Ectodermal cell (in vitro differentiated cells): ENCODE measurements around the gene PPP1R26. TPM values are rescaled to one million over a fixed set of nuclear protein-coding genes. Genes with fewer than 3 reads are reported as not detected.
"Not testable (repeated sequence)": the region's sequence is repeated elsewhere in the genome, so short reads cannot be mapped to it uniquely, and the experiment has no call there.

Experiments
- H3K27ac ChIP-seq: 2 replicates; pipeline ENCODE4 v1.7.0; 2013; ENCODE audit warnings: mild to moderate bottlenecking, low read depth, low read length; ENCODE audit not compliant: insufficient read depth, poor library complexity, severe bottlenecking
- H3K27me3 ChIP-seq: 2 replicates; pipeline ENCODE4 v1.7.0; 2013; ENCODE audit warnings: mild to moderate bottlenecking, low read length; ENCODE audit not compliant: insufficient read depth, control insufficient read depth, poor library complexity, severe bottlenecking
- H3K36me3 ChIP-seq: one replicate; pipeline ENCODE4 v1.7.0; 2013; ENCODE audit warnings: low read length; ENCODE audit not compliant: control insufficient read depth, insufficient read depth
- H3K4me1 ChIP-seq: one replicate; pipeline ENCODE4 v1.7.0; 2013; ENCODE audit warnings: low read length; ENCODE audit not compliant: control insufficient read depth, insufficient read depth
- H3K4me3 ChIP-seq: 2 replicates; pipeline ENCODE4 v1.7.0; 2013; ENCODE audit warnings: low read depth, low read length, control low read depth; ENCODE audit not compliant: insufficient read depth
- H3K9me3 ChIP-seq: 2 replicates; pipeline ENCODE4 v1.7.0; 2013; ENCODE audit warnings: mild to moderate bottlenecking, low read length, moderate library complexity; ENCODE audit not compliant: control insufficient read depth
- WGBS, 2 experiments: methylation state at CpG; one replicate each; pipeline ENCODE4 v1.1.7; 2013; ENCODE audit warnings: missing lambda C conversion rate in 2 of 2; 5-methylcytosine and 5-hydroxymethylcytosine counted together
- polyA plus RNA-seq, 4 experiments: library from polyadenylated mRNA; stranded (reverse); fragments of 50-300 nt; gene quantifications; one replicate each; pipeline ENCODE4 v1.2.3, GENCODE V29; 2013

The PPP1R26 gene, protein sequence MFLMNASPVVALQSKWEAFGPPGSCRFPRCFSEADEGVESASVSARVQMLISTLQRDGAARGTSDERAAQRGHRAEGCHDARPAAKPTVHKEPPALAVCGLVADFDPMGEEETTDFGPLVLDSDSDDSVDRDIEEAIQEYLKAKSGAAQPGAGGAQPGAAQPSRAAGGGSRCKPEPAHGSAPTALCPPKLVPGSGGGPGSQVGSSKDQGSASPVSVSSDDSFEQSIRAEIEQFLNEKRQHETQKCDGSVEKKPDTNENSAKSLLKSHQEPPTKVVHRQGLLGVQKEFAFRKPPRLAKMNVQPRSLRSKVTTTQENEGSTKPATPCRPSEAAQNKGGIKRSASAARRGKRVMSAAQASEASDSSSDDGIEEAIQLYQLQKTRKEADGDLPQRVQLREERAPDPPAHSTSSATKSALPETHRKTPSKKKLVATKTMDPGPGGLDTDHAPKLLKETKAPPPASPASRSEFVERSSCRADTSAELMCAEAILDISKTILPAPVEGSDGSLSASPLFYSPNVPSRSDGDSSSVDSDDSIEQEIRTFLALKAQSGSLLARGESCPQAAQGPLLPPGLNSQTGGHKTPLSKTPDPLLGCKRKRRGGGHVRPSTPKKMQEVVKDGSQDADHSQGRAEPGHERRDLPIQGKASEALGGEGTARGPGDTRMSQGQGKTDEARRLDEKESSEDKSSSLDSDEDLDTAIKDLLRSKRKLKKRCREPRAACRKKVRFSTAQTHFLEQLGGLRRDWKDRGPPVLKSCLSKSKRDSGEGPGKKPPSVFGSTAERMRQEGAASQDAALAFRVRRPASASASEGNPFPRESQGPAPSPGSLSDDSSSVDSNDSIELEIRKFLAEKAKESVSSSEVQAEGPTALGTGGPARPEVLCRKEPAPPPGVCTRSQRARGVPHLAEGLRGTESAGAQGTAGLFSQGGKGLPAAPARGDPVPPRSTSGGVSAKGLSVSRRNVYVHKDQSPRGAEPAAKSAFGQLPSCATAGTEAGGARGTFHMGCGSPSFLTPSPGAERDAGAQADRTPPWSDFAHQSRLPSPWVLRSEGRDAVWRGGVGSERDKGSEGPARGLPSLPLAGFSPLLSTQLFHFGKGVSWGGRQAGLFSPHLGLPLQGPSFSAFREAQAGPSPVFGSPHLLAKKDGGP (N-terminal part only)
- 28.1 TPM for polyA plus RNA-seq (2013, experiment 1 of 4)
- polyA plus RNA-seq (2013, experiment 2 of 4) = 30.6 TPM
- 24.7 TPM for polyA plus RNA-seq (2013, experiment 3 of 4)
- polyA plus RNA-seq (2013, experiment 4 of 4) = 26.5 TPM

GRCh38 chr9:135479469-135480052, at the start of gene PPP1R26:
Gene PPP1R26 (plus strand): TSS chr9:135479782. CDS start chr9:135484511, 4,729 bp downstream.
- 1% methylated on average over 97 to 103 of the region's 103 CpGs for WGBS, 2 experiments
- no peak within 1 kb of the TSS for H3K27ac ChIP-seq
- H3K9me3 ChIP-seq = no peaks in the 10 kb centered on the region
- H3K36me3 ChIP-seq = peaks cover 8% of the 10 kb centered on the region
- peak within 1 kb of the TSS; percentile 75 for H3K4me3 ChIP-seq
- H3K4me1 ChIP-seq = peaks cover 8% of the 10 kb centered on the region
- H3K27me3 ChIP-seq = no peaks in the 10 kb centered on the region

GRCh38 chr9:135437259-135437658, 42.3 kb upstream of the PPP1R26 start:
- 92% methylated on average over 2 of the region's 4 CpGs; no CpG with 5 or more reads in 1 of the 2 experiments for WGBS, 2 experiments
- Histone ChIP-seq H3K9me3 (no peaks in the 10 kb centered on the region), H3K4me3 (no peak overlapping the region), H3K27me3 (no peaks in the 10 kb centered on the region), H3K4me1 (no peaks in the 10 kb centered on the region), H3K36me3 (no peaks in the 10 kb centered on the region), H3K27ac (no peak overlapping the region)

GRCh38 chr9:135437696-135438095, 41.9 kb upstream of the PPP1R26 start:
- not testable (repeated sequence) for H3K36me3 ChIP-seq, H3K4me3 ChIP-seq, H3K4me1 ChIP-seq, H3K9me3 ChIP-seq, H3K27me3 ChIP-seq, H3K27ac ChIP-seq
- 93% methylated on average over 11 of the region's 11 CpGs for WGBS, 2 experiments

DNA sequence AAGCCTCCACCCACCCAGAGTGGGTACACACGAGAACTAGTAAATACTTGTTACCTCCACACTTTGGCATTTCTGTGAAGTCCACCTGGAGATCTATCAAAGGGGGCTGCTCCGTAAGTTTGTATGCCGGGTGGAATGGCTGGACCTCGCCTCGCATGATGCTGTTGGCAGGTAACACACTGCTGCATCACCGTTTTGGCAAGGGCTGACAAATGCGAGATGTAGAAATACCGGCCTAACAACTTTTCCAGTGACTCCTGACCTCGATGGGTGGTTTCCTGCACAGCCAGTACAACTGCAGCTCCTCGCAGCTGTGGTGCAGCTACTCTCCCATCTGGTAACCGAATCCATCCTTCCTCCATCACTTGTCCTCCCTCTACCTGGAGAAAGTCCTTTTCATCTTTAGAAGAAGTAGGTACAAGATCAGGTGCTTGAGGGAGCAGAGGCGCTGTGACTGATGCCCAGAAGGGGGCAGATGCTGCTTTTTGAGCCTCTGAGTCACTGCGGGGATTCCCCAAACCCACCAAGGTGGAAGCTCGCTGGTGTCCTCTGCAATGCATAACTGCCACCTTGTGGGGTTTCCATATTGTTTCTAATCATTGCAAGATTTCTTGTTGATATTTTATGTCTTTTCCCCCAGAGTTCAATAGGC, 40.9 kb upstream of the PPP1R26 start:
- 80 to 84% methylated on average over 14 of the region's 14 CpGs for WGBS, 2 experiments
- not testable (repeated sequence) for H3K9me3 ChIP-seq, H3K27me3 ChIP-seq, H3K36me3 ChIP-seq, H3K27ac ChIP-seq, H3K4me1 ChIP-seq, H3K4me3 ChIP-seq

DNA sequence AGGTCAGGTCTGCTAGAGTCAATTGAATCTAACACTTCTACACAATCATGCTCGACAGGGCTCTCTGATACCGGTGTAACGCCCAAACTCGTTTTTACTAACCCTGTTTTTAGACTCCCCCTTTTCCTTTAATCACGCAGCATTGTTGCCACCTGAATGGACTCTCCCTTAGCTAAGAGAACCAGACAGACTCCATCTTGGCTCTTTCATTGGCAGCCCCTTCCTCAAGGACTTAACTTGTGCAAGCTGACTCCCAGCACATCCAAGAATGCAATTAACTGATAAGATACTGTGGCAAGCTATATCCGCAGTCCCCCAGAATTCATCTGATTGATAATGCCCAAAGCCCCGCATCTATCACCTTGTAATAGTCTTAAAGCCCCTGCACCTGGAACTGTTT, 40.1 kb upstream of the PPP1R26 start:
- H3K27me3 ChIP-seq, H3K4me3 ChIP-seq, H3K9me3 ChIP-seq, H3K27ac ChIP-seq, H3K4me1 ChIP-seq, H3K36me3 ChIP-seq: not testable (repeated sequence)
- WGBS, 2 experiments = 90 to 93% methylated on average over 7 of the region's 7 CpGs

DNA sequence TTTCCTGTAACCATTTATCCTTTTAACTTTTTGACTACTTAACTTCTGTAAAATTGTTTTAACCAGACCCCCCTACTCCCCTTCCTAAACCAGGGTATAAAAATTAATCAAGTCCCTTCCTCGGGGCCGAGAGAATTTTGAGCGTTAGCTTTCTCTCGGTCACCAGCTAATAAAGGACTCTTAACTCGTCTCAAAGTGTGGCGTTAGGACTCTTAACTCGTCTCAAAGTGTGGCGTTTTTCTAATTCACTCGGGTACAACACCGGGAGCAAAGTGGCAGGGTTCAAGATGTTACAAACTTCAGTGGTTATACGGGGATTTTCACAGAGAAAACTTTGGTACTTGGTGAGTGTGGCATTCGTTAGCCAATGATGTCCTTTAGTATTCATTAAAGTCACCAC, 39.7 kb upstream of the PPP1R26 start:
- Histone ChIP-seq H3K4me1 (no peaks in the 10 kb centered on the region), H3K4me3 (no peak overlapping the region), H3K27me3 (no peaks in the 10 kb centered on the region), H3K27ac (no peak overlapping the region), H3K36me3 (no peaks in the 10 kb centered on the region), H3K9me3 (no peaks in the 10 kb centered on the region)
- WGBS, 2 experiments = 92 to 95% methylated on average over 12 of the region's 12 CpGs

- WGBS, 2 experiments = 90 to 91% methylated on average over 10 of the region's 10 CpGs
- Histone ChIP-seq H3K27ac (no peak overlapping the region), H3K36me3 (no peaks in the 10 kb centered on the region), H3K4me3 (no peak overlapping the region), H3K9me3 (no peaks in the 10 kb centered on the region), H3K27me3 (no peaks in the 10 kb centered on the region), H3K4me1 (no peaks in the 10 kb centered on the region)
These were observed 39.0 kb upstream of the PPP1R26 start for GRCh38 chr9:135440620-135441019.

DNA sequence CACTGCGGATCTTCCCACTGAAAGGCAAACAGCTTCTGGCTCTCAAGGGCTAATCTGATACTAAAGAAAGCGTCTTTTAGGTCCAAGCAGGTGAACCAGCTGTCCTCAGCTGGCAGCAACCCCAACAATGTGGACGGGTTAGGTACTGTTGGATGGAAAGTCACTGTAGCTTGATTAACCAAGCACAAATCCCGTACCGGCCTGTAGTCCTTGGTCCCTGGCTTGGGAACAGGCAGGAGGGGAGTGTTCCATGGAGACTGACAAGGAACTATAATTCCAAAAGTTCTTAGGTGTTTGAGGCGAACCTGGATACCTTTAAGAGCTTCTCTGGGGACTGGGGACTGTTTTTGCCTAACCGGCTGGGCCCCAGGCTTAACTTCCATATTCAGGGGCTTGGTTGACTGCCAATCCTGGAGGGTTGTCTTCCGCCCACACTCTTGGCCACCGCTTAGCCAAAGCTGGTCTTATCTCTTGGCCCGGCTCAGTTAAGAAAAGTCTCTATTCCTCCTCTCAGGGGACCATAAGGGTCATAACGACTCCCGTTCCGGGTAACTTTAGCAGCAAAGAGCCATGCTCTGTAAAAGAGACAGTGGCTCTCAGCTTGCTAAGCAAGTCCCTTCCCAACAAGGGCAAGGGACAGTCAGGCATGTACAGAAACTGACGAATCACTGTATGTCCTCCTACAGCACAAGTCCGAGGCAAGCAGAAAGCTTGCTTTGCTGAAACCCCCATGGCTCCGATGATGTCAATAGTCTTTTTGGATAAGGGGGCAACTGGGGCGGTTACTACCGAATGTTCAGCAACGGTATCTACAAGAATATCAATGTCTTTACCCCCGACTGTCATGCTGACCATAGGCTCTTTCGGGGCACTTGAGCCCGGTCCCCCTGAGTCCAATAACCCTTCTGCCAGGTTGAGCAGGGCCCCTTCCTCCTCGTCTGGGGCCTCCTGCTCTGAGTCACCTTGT, 38.2 kb upstream of the PPP1R26 start:
- not testable (repeated sequence) for H3K36me3 ChIP-seq, H3K27me3 ChIP-seq, H3K27ac ChIP-seq, H3K9me3 ChIP-seq, H3K4me3 ChIP-seq, H3K4me1 ChIP-seq
- WGBS, 2 experiments = 89 to 91% methylated on average over 23 of the region's 23 CpGs

GRCh38 chr9:135442075-135442474, 37.5 kb upstream of the PPP1R26 start:
- Histone ChIP-seq H3K27me3 (no peaks in the 10 kb centered on the region), H3K4me1 (no peaks in the 10 kb centered on the region), H3K27ac (no peak overlapping the region), H3K4me3 (no peak overlapping the region), H3K36me3 (no peaks in the 10 kb centered on the region), H3K9me3 (no peaks in the 10 kb centered on the region)
- 94 to 96% methylated on average over 10 of the region's 10 CpGs for WGBS, 2 experiments
